Heart left ventricle (tissue), 16 donors: ENCODE measurements around the gene PPP1R7. TPM values are rescaled to one million over a fixed set of nuclear protein-coding genes. Genes with fewer than 3 reads are reported as not detected.

Source experiments
- ATAC-seq, 4 donors: fragments of 200-7000 bp; cut with Tn5 transposase; one replicate each; pipeline ENCODE4 v1.9.1; 2020 to 2022; ENCODE audit warnings: moderate library complexity in 4 of 4, mild to moderate bottlenecking in 3 of 4, moderate number of reproducible peaks in 1 of 4
- DNase-seq, 5 donors: peaks; one replicate each; pipeline ENCODE4 v3.0.0-alpha.2; 2020
- H3K27ac ChIP-seq, 12 donors: fragments of 200-600 bp; sonication (generic) in 4 of 12; one replicate each; pipeline versions ENCODE4 v1.5.0 to v1.8.0; 2016 to 2022; ENCODE audit warnings: mild to moderate bottlenecking in 2 of 12
- H3K27me3 ChIP-seq, 9 donors: fragments of 200-600 bp; sonication (generic) in 2 of 9; one replicate each; pipeline versions ENCODE4 v1.5.1 to v1.8.0; 2016 to 2022; ENCODE audit warnings: mild to moderate bottlenecking in 3 of 9
- H3K36me3 ChIP-seq, 9 donors: fragments of 200-600 bp; sonication (generic) in 2 of 9; one replicate each; pipeline versions ENCODE4 v1.5.0 to v1.8.0; 2018 to 2022; ENCODE audit warnings: mild to moderate bottlenecking in 2 of 9
- H3K4me1 ChIP-seq, 12 donors: fragments of 200-600 bp; sonication (generic) in 4 of 12; one replicate each; pipeline versions ENCODE4 v1.5.0 to v1.8.0; 2016 to 2022; ENCODE audit warnings: mild to moderate bottlenecking in 3 of 12
- H3K4me3 ChIP-seq, 12 donors: fragments of 200-600 bp; sonication (generic) in 4 of 12; one replicate each; pipeline versions ENCODE4 v1.5.0 to v1.8.0; 2017 to 2022; ENCODE audit warnings: mild to moderate bottlenecking in 9 of 12, moderate library complexity in 4 of 12
- H3K9me3 ChIP-seq, 12 donors: fragments of 200-600 bp; sonication (generic) in 4 of 12; one replicate each; pipeline versions ENCODE4 v1.5.0 to v1.8.0; 2016 to 2022; ENCODE audit warnings: mild to moderate bottlenecking in 1 of 12
- POLR2A ChIP-seq, 2 donors: fragments of 450-650 bp; IDR thresholded peaks; one replicate each; pipeline ENCODE4 v1.6.1; 2017; ENCODE audit warnings: antibody characterized with exemption in 2 of 2, mild to moderate bottlenecking in 2 of 2, moderate library complexity in 2 of 2
- WGBS, 4 donors: extraction: QIAGEN DNeasy Blood & Tissue Kit in 2 of 4; methylation state at CpG; one replicate each; pipeline versions ENCODE4 v1.1.5 to v1.1.7; 2013 to 2018; 5-methylcytosine and 5-hydroxymethylcytosine counted together
- intact Hi-C, 10 donors: fragments of 100-400 bp; cut with DNase I; formaldehyde crosslinking; loops; one replicate each; pipeline versions ENCODE4 v1.11.1 to v1.14.2; 2022
- polyA plus RNA-seq, 2 donors: library from polyadenylated mRNA; stranded (reverse); fragments of 200-250 nt; gene quantifications; one replicate each; pipeline ENCODE4 v1.2.3, GENCODE V29; 2013
- total RNA-seq, 9 donors: library from RNA; depleted of rRNA in 2 of 9; stranded (reverse); fragments of >200 nt in 2 of 9; fragmentation: NEBNext Ultra II Directional in 3 of 9; extraction: Animal tissue kit (Norgen Biotek cat#: 25700) in 3 of 9; gene quantifications; one replicate each; pipeline versions ENCODE4 v1.1.0 to v1.2.4, GENCODE V29; 2016 to 2023
- TF ChIP-seq, protein P1 (sequence below), 12 donors: fragments of 200-600 bp; sonication (generic) in 4 of 12; IDR thresholded peaks; one replicate each; pipeline versions ENCODE4 v1.5.0 to v1.8.0; 2018 to 2022; ENCODE audit warnings: antibody characterized with exemption in 12 of 12, mild to moderate bottlenecking in 5 of 12
- donor health status: ischemic (EF 13 %, LVEDD 7.1; RV severe dilation, severe dysfunction).
- donor health status: healthy with polysubstance abuse.
- donor health status: DM: no; HTN: yes; CAD: no.
- donor health status: DM: no; HTN: no; CAD: no.
- donor health status: ischemic (EF 25% LVEDD 6.9; RV normal size, moderate dysfunction).
- donor health status: ischemic (EF 25% LVEDD 5.7; RV mildly dilated, moderate dysfunction).
- donor health status: healthy.
- donor health status: DM: yes; HTN: yes; CAD: no.
- donor health status: ischemic (EF 35%, LVEDD 5.7; RV mildly dilated, moderate dysfunction).
- donor health status: nonischemic (EF 11% LVEDD 7.7; RV severe dilation, severe dysfunction).
- donor health status: DM: yes; HTN: yes; CAD: no.
- donor health status: PGD.
- donor health status: ischemic (EF 29% LVEDD 5.4; RV normal size, mild dysfunction).
- donor health status: nonischemic (EF 23%, LVEDD 6.1; RV moderate dilation, normal function).

The PPP1R7 gene
- total and polyA plus RNA-seq, 11 donors = 66.7 to 110 (median 79.8) TPM

DNA sequence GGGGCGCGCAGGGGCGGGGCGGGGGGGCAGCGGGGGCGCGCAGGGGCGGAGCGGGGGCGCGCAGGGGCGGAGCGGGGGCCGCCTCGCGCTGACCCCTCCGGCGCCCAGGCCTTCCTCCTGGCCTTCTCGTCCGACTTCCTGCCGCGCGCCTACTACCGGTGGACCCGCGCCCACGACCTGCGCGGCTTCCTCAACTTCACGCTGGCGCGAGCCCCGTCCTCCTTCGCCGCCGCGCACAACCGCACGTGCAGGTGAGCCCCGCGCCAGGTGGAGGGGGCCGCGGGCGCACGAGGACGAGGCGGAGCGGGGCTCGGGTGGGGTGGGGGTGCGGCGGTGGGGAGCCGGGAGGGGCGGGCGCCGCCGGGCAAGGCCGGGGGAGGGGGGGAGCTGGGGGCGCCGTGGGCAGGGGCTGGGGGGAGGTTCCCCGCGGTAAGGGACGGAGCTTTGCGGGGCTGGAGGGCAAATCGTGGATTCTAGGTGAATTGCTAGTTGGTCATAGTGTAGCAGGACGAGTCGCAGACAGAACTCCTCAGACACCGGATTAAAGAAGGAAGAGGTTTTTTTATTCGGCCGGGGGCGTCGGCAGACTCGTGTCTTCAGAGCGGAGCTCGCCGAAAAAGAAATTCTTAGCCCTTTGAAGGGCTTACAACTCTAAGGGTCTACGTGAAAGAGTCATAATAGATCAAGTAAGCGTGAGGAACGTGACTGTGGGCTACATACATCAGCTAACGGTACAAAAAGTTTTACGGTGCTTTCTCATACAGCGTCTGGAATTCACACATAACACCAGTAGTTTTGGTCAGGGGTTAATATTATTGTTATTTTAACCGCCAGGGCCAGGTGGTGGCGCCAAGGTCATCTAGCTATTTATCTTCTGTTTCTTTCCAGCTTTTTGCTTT is 68.1 kb downstream of the PPP1R7 start:
- Histone ChIP-seq H3K27ac (peak overlapping the region in 10 of 12 donors; percentile 49 to 83 (median 67)), H3K9me3 (no peaks in the 10 kb centered on the region), H3K27me3 (no peaks in the 10 kb centered on the region), H3K4me1 (peaks cover 0 to 17% (median 10%) of the 10 kb centered on the region in 12 donors), H3K36me3 (no peaks in the 10 kb centered on the region), H3K4me3 (peak overlapping the region; percentile 44 to 93 (median 67))
- WGBS, 4 donors = 0 to 1% (median 1%) methylated on average over 22 to 83 of the region's 83 CpGs
- TF ChIP-seq POLR2A (IDR thresholded peaks at IDR 0.05) = no peak
- TF ChIP-seq, protein P1, sequence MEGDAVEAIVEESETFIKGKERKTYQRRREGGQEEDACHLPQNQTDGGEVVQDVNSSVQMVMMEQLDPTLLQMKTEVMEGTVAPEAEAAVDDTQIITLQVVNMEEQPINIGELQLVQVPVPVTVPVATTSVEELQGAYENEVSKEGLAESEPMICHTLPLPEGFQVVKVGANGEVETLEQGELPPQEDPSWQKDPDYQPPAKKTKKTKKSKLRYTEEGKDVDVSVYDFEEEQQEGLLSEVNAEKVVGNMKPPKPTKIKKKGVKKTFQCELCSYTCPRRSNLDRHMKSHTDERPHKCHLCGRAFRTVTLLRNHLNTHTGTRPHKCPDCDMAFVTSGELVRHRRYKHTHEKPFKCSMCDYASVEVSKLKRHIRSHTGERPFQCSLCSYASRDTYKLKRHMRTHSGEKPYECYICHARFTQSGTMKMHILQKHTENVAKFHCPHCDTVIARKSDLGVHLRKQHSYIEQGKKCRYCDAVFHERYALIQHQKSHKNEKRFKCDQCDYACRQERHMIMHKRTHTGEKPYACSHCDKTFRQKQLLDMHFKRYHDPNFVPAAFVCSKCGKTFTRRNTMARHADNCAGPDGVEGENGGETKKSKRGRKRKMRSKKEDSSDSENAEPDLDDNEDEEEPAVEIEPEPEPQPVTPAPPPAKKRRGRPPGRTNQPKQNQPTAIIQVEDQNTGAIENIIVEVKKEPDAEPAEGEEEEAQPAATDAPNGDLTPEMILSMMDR (IDR thresholded peaks at IDR 0.05) = peak in 6 of 12 donors; percentile 16 to 41 (median 32)
- peak; percentile 57 to 70 (median 65) for DNase-seq
- ATAC-seq = peak in 2 of 4 donors; percentile 17 to 66
- intact Hi-C loops = loop anchor here in 3 of 10 donors (5.0 to 10.0 kb wide), 4 partner anchors 66 to 371 kb away; partner anchors contain the start of genes MTERF4 (in 1 of the 3) and PPP1R7 (in 1 of the 3)

DNA sequence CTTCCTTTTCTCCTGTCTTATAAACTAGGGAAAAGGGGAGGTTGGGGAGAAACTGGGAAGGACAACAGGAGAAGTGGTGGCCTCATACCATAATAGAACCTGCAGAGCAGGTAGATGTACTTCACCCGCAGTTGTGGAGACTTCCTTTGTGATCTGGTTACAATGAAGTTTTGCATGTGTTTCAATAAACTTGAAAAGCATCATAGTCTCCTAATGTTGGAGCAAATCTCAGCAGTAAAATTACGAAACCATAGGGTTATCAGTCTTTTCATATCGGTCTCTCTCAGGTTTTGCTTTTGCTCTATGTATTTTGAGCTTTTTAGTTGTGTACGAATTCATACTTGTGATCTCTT is 68.7 kb downstream of the PPP1R7 start:
- Histone ChIP-seq H3K36me3 (no peaks in the 10 kb centered on the region), H3K4me3 (peak overlapping the region in 9 of 12 donors; percentile 56 to 93 (median 67)), H3K4me1 (peaks cover 0 to 23% (median 13%) of the 10 kb centered on the region in 12 donors), H3K27ac (no peak overlapping the region), H3K9me3 (no peaks in the 10 kb centered on the region), H3K27me3 (no peaks in the 10 kb centered on the region)
- no peak for ATAC-seq
- no peak for DNase-seq
- intact Hi-C loops = loop anchor here in 3 of 10 donors (5.0 to 10.0 kb wide), 4 partner anchors 67 to 372 kb away; partner anchors contain the start of genes MTERF4 (in 1 of the 3) and PPP1R7 (in 1 of the 3)
- 62 to 71% (median 67%) methylated on average over 4 of the region's 4 CpGs for WGBS, 4 donors
- TF ChIP-seq POLR2A (IDR thresholded peaks at IDR 0.05) = no peak
- TF ChIP-seq, protein P1 (IDR thresholded peaks at IDR 0.05) = no peak

DNA sequence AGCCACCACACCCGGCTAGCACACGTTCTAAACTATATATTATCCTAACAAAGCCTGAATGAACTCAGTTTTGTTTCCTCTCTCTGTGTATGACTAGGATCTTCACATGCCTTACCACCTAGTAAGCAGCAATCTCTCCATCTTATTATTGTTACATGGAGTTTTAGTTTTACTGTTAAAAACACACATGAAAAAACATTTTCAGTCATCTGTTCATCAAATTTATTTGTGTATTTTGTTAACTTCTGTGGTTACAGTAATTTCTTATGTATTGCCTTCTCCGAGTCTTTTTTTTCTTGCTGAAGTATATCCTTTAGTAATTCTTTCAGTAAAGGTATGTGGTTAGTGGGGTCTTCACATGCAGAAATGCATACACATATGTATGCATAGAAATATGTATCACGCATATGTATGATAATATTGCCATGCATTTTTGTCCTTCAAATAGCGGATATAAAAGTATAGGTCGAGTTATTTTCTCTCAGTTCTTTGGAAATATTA is 69.6 kb downstream of the PPP1R7 start:
- no peak for TF ChIP-seq POLR2A (IDR thresholded peaks at IDR 0.05)
- TF ChIP-seq, protein P1 (IDR thresholded peaks at IDR 0.05) = no peak
- no peak overlapping the region for H3K27ac ChIP-seq
- no peak overlapping the region for H3K4me3 ChIP-seq
- 88 to 97% (median 95%) methylated on average over 6 of the region's 6 CpGs for WGBS, 4 donors
- no peaks in the 10 kb centered on the region for H3K27me3 ChIP-seq
- DNase-seq (no peak), ATAC-seq (no peak)
- intact Hi-C loops = loop anchor here in 3 of 10 donors (5.0 to 10.0 kb wide), 4 partner anchors 68 to 373 kb away; partner anchors contain the start of genes MTERF4 (in 1 of the 3) and PPP1R7 (in 1 of the 3)
- H3K9me3 ChIP-seq = no peaks in the 10 kb centered on the region
- peaks cover 0 to 31% (median 21%) of the 10 kb centered on the region in 12 donors for H3K4me1 ChIP-seq
- H3K36me3 ChIP-seq = peaks cover 0 to under 1% (median 0%) of the 10 kb centered on the region in 9 donors
